ENCODE results near the gene STARD13. TPM values are rescaled to one million over a fixed set of nuclear protein-coding genes. Genes with fewer than 3 reads are reported as not detected.

STARD13 gene
- total and polyA plus RNA-seq, 5 experiments from 2014 or later, result not detected

- Mint-ChIP-seq H3K36me3 (no peaks in the 10 kb centered on the region), H3K27ac (no peak overlapping the region), H3K27me3 (peaks cover 12 to 34% (median 22%) of the 10 kb centered on the region in 5 donors), H3K9me3 (peaks cover 0 to 2% (median 0%) of the 10 kb centered on the region in 9 donors), H3K4me3 (no peak overlapping the region), H3K4me1 (peaks cover 1 to 9% (median 7%) of the 10 kb centered on the region in 4 donors)
- no peak for DNase-seq
- POLR2A ChIA-PET, result no interaction called here
- ATAC-seq, result no peak
Observed at GRCh38 chr13:33280279-33280905, 5.2 kb downstream of the STARD13 start.

GRCh38 chr13:33279414-33280278 lies 5.9 kb downstream of the STARD13 start:
- ATAC-seq, result no peak
- POLR2A ChIA-PET, result no interaction called here
- peaks cover 10 to 27% (median 17%) of the 10 kb centered on the region in 5 donors for H3K27me3 Mint-ChIP-seq
- H3K9me3 Mint-ChIP-seq, result peaks cover 0 to 2% (median 0%) of the 10 kb centered on the region in 9 donors
- H3K27ac Mint-ChIP-seq, result no peak overlapping the region
- H3K4me1 Mint-ChIP-seq, result peaks cover 0 to 2% (median under 1%) of the 10 kb centered on the region in 4 donors
- no peak for DNase-seq
- H3K36me3 Mint-ChIP-seq, result no peaks in the 10 kb centered on the region
- no peak overlapping the region for H3K4me3 Mint-ChIP-seq

DNA sequence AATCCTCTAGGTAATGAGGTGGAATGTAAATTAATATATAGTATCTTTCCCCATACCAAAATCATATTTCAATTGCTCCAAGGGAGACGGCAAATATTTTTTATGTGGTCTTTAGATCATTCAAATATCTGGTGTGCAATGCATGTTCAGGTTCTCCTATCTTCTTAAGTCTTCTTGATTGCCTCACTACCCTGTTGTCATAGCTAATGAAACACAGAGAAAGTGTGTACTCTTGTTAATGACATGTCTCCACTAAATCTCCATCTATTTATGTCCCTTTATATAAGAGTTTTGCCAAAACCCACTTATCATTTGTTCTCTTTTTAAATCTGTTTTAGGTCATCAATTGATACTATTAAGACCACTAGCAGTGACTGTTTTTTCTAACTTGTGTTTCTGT lies 6.6 kb downstream of the STARD13 start:
- POLR2A ChIA-PET, result no interaction called here
- H3K4me1 Mint-ChIP-seq, result no peaks in the 10 kb centered on the region
- no peaks in the 10 kb centered on the region for H3K36me3 Mint-ChIP-seq
- H3K27me3 Mint-ChIP-seq, result peaks cover 15 to 19% (median 17%) of the 10 kb centered on the region in 5 donors
- ATAC-seq, result no peak
- DNase-seq, result no peak
- H3K4me3 Mint-ChIP-seq, result no peak overlapping the region
- no peak overlapping the region for H3K27ac Mint-ChIP-seq
- H3K9me3 Mint-ChIP-seq, result peaks cover 0 to 2% (median 0%) of the 10 kb centered on the region in 9 donors

- Mint-ChIP-seq H3K4me3 (no peak overlapping the region), H3K27ac (no peak overlapping the region), H3K36me3 (no peaks in the 10 kb centered on the region), H3K9me3 (peaks cover 0 to 2% (median 0%) of the 10 kb centered on the region in 9 donors), H3K4me1 (no peaks in the 10 kb centered on the region), H3K27me3 (peaks cover 15 to 18% (median 17%) of the 10 kb centered on the region in 5 donors)
- POLR2A ChIA-PET, result no interaction called here
- DNase-seq, result no peak
- no peak for ATAC-seq
Observed at GRCh38 chr13:33277946-33278345, 7.6 kb downstream of the STARD13 start.

DNA sequence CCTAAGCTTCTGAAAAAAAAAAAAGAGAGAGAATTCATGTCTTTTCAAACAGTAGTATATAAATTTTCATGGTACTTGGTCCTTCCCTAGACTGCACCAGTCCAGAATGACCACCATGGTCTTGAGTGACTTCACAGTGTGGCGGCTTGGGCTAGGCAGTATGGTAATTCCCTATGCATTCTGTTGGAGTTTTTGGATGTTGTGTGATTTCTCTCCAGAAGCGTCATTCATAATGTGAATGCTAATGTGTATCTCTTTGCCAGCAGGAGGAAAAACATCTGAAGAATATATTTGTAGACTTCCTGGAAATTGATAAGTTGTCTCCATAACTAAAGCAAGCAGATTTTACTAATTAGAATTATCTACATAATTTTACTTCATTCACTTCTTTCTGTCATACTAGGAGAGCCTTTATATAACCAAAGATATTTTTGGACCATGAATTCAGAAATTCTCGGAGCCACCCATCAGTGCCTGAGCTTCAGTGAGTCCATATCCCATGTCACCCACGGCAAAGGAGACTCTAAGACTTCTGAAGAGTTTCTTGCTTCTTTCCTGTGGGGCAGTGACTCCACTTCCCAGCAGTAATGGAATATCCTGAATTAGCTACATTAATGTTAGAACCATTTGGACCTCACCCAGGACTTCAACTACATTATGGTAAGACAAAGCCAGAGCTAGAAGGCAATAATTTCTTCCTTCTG lies 8.4 kb downstream of the STARD13 start:
- POLR2A ChIA-PET, result no interaction called here
- Mint-ChIP-seq H3K36me3 (no peaks in the 10 kb centered on the region), H3K27me3 (peaks cover 12 to 21% (median 15%) of the 10 kb centered on the region in 5 donors), H3K4me1 (no peaks in the 10 kb centered on the region), H3K9me3 (peaks cover 0 to 2% (median 0%) of the 10 kb centered on the region in 9 donors), H3K27ac (no peak overlapping the region), H3K4me3 (no peak overlapping the region)
- ATAC-seq (no peak), DNase-seq (no peak)

- H3K4me3 Mint-ChIP-seq, result no peak overlapping the region
- no peak overlapping the region for H3K27ac Mint-ChIP-seq
- no peak for DNase-seq
- H3K36me3 Mint-ChIP-seq, result no peaks in the 10 kb centered on the region
- no peaks in the 10 kb centered on the region for H3K4me1 Mint-ChIP-seq
- POLR2A ChIA-PET, result no interaction called here
- H3K9me3 Mint-ChIP-seq, result peaks cover 0 to 2% (median 0%) of the 10 kb centered on the region in 9 donors
- no peak for ATAC-seq
- peaks cover 10 to 16% (median 11%) of the 10 kb centered on the region in 5 donors for H3K27me3 Mint-ChIP-seq
Observed at GRCh38 chr13:33276570-33276969, 9.0 kb downstream of the STARD13 start.

DNA sequence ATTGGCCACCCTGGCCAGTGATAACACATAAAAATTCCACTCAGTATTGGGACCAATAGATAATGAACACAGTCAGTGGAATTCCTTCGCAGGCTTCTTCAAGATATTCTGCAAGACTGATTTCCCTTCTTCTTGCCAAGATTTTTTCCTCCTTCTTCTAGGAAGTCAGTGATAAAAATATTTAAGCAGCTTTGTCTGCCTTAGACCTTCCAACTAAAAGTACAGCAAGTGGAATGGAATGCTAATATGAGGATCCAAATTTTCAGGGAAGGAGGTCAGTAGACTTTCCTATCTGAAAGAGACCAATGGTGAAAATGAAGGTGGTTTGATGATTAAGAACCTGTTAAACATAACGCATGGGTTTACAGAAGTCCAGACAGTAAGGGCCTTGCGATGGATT lies 9.6 kb downstream of the STARD13 start:
- ATAC-seq (no peak), DNase-seq (no peak)
- Mint-ChIP-seq H3K9me3 (peaks cover 0 to 2% (median 0%) of the 10 kb centered on the region in 9 donors), H3K4me3 (no peak overlapping the region), H3K27ac (no peak overlapping the region), H3K4me1 (no peaks in the 10 kb centered on the region), H3K27me3 (peaks cover 7 to 17% (median 15%) of the 10 kb centered on the region in 5 donors), H3K36me3 (no peaks in the 10 kb centered on the region)
- POLR2A ChIA-PET, result no interaction called here

DNA sequence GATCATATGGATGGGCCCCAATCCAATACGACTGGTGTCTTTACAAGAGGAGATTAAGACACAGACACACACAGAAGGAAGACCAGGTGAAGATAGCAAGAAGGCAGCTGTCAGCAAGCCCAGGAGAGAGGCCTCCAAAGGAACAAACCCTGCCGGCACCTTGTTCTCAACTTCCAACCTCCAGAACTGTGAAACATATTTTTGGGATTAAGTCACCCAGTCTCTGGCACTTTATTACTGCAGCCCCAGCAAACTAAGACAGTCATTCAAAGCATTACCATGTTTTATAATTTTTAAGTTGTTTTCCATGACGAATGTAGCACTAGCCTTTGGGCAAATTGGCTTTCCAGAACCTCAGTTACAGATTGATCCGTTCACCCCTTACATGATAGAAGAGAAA lies 11.3 kb downstream of the STARD13 start:
- H3K4me3 Mint-ChIP-seq, result no peak overlapping the region
- ATAC-seq (no peak), DNase-seq (no peak)
- no peaks in the 10 kb centered on the region for H3K4me1 Mint-ChIP-seq
- POLR2A ChIA-PET, result no interaction called here
- no peak overlapping the region for H3K27ac Mint-ChIP-seq
- H3K27me3 Mint-ChIP-seq, result peaks cover 5 to 21% (median 13%) of the 10 kb centered on the region in 5 donors
- no peaks in the 10 kb centered on the region for H3K36me3 Mint-ChIP-seq
- H3K9me3 Mint-ChIP-seq, result peaks cover 0 to 2% (median 0%) of the 10 kb centered on the region in 9 donors

GRCh38 chr13:33272531-33273124 lies 12.9 kb downstream of the STARD13 start:
- no peaks in the 10 kb centered on the region for H3K36me3 Mint-ChIP-seq
- no peak overlapping the region for H3K4me3 Mint-ChIP-seq
- H3K27ac Mint-ChIP-seq, result peak overlapping the region in 1 of 10 donors; percentile 2
- no peaks in the 10 kb centered on the region for H3K9me3 Mint-ChIP-seq
- H3K4me1 Mint-ChIP-seq, result no peaks in the 10 kb centered on the region
- POLR2A ChIA-PET, result no interaction called here
- ATAC-seq (no peak), DNase-seq (no peak)
- peaks cover 5 to 27% (median 15%) of the 10 kb centered on the region in 5 donors for H3K27me3 Mint-ChIP-seq

- no peak overlapping the region for H3K4me3 Mint-ChIP-seq
- H3K9me3 Mint-ChIP-seq, result no peaks in the 10 kb centered on the region
- H3K27me3 Mint-ChIP-seq, result peaks cover 2 to 36% (median 15%) of the 10 kb centered on the region in 5 donors
- no peaks in the 10 kb centered on the region for H3K4me1 Mint-ChIP-seq
- H3K36me3 Mint-ChIP-seq, result no peaks in the 10 kb centered on the region
- POLR2A ChIA-PET, result no interaction called here
- DNase-seq (no peak), ATAC-seq (no peak)
- peak overlapping the region in 1 of 10 donors; percentile 4 for H3K27ac Mint-ChIP-seq
Observed at GRCh38 chr13:33271759-33272158, 13.8 kb downstream of the STARD13 start.

DNA sequence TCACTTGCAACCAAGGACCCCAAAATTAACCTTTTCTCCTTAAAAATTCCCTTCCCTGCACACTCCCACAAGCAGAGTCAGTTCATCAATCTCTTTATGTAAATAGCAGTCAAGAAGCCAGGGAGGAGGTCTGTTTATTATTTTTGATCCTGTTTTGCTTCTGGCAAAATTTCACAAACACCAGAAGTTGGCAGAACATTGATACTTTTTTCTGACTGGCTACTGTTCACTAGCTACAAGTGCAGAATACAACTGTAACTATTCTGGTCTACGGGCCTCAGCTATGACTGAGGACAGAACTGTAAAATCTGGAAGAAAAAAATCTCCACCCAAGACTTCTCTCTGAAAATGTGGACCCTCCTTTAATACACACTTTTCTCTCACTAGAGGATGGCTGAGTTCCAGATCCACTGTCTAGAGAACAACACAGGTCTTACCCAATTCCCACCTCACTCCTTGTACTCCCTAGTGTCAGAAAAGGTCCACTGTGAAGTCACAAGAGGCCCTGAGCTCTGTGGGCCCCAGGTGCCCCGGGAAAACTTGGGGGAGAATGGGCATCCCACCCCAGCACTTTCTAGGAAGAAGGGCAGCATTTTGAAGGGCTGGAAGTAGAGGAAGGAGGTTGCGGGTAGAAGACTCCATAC lies 14.5 kb downstream of the STARD13 start:
- no peak for DNase-seq
- Mint-ChIP-seq H3K27me3 (peaks cover 2 to 36% (median 15%) of the 10 kb centered on the region in 5 donors), H3K27ac (no peak overlapping the region), H3K36me3 (no peaks in the 10 kb centered on the region), H3K9me3 (no peaks in the 10 kb centered on the region), H3K4me1 (no peaks in the 10 kb centered on the region), H3K4me3 (no peak overlapping the region)
- ATAC-seq, result no peak
- POLR2A ChIA-PET, result no interaction called here

GRCh38 chr13:33265607-33266006 lies 19.9 kb downstream of the STARD13 start:
- no peaks in the 10 kb centered on the region for H3K36me3 Mint-ChIP-seq
- H3K4me1 Mint-ChIP-seq, result no peaks in the 10 kb centered on the region
- ATAC-seq, result no peak
- no peak for DNase-seq
- H3K9me3 Mint-ChIP-seq, result no peaks in the 10 kb centered on the region
- H3K4me3 Mint-ChIP-seq, result no peak overlapping the region
- POLR2A ChIA-PET, result no interaction called here
- peaks cover 2 to 16% (median 4%) of the 10 kb centered on the region in 5 donors for H3K27me3 Mint-ChIP-seq
- no peak overlapping the region for H3K27ac Mint-ChIP-seq

All from naive thymus-derived CD8-positive, alpha-beta T cell (primary cell).